Body of pancreas (tissue), 4 donors: ENCODE data around the gene CAMTA1. TPM values are rescaled to one million over a fixed set of nuclear protein-coding genes. Genes with fewer than 3 reads are reported as not detected.

Experiments
- ATAC-seq: fragments of 150-250 bp; one replicate; pipeline ENCODE4 v1.9.1; 2016
- DNase-seq, 4 donors: peaks; one replicate each; pipeline ENCODE4 v3.0.0-alpha.2; 2019
- H3K27ac ChIP-seq, 4 donors: fragments of 200-600 bp; sonication (generic); 1 replicate in 3 of 4; 2 replicates in 1 of 4; pipeline versions ENCODE4 v1.5.1 to v1.6.1; 2016 to 2019; ENCODE audit warnings: mild to moderate bottlenecking in 1 of 4, mixed read lengths in 1 of 4, moderate library complexity in 1 of 4
- H3K27me3 ChIP-seq, 2 donors: fragments of 200-600 bp; sonication (generic); one replicate each; pipeline ENCODE4 v1.6.0; 2016; ENCODE audit warnings: mild to moderate bottlenecking in 1 of 2
- H3K36me3 ChIP-seq, 2 donors: fragments of 200-600 bp; sonication (generic); replicated peaks in 1 of 2; 2 replicates each; pipeline ENCODE4 v1.5.1; 2016; ENCODE audit warnings: low read depth in 2 of 2; ENCODE audit not compliant: insufficient read depth in 1 of 2
- H3K4me1 ChIP-seq: fragments of 200-600 bp; sonication (generic); one replicate; pipeline ENCODE4 v1.6.0; 2016
- H3K4me3 ChIP-seq, 2 donors: fragments of 200-600 bp; sonication (generic); 1 replicate in 1 of 2; 2 replicates in 1 of 2; pipeline ENCODE4 v1.5.1; 2016 to 2019
- H3K9me3 ChIP-seq, 3 donors: fragments of 200-600 bp; sonication (generic); 1 replicate in 2 of 3; 2 replicates in 1 of 3; pipeline ENCODE4 v1.5.1; 2016
- CTCF ChIP-seq, 7 experiments: fragments of 450-650 bp in 4 of 7; fragments of 200-600 bp in 3 of 7; sonication (generic) in 3 of 7; IDR thresholded peaks; one replicate each; pipeline ENCODE4 v1.5.1; 2016 to 2019; ENCODE audit warnings: antibody characterized with exemption in 7 of 7
- POLR2A ChIP-seq, 3 donors: fragments of 450-650 bp; IDR thresholded peaks; one replicate each; pipeline ENCODE4 v1.6.1; 2016; ENCODE audit warnings: antibody characterized with exemption in 3 of 3, mild to moderate bottlenecking in 2 of 3
- WGBS, 2 donors: methylation state at CpG; one replicate each; pipeline ENCODE4 v1.1.5; 2017; 5-methylcytosine and 5-hydroxymethylcytosine counted together
- intact Hi-C: fragments of 100-400 bp; cut with DNase I; formaldehyde crosslinking; loops from one replicate; pipeline ENCODE4 v1.15.1; 2023
- total RNA-seq, 2 donors: library from RNA; depleted of rRNA; stranded (reverse); fragments of >200 nt; gene quantifications; one replicate each; pipeline ENCODE4 v1.1.0, GENCODE V29; 2016

Gene CAMTA1
- total RNA-seq, 2 donors from 2014 or later, result 36.3 to 59.7 TPM

- Histone ChIP-seq H3K27ac (no peak overlapping the region), H3K4me3 (no peak overlapping the region), H3K9me3 (no peaks in the 10 kb centered on the region), H3K36me3 (no peaks in the 10 kb centered on the region), H3K4me1 (peaks cover 13% of the 10 kb centered on the region), H3K27me3 (no peaks in the 10 kb centered on the region)
- intact Hi-C loops, result no loop called here
- 29 to 32% methylated on average over 7 of the region's 7 CpGs for WGBS, 2 donors
- DNase-seq, result no peak
- no peak for TF ChIP-seq POLR2A (IDR thresholded peaks at IDR 0.05)
- no peak for TF ChIP-seq CTCF (IDR thresholded peaks at IDR 0.05)
- no peak for ATAC-seq
Measured at GRCh38 chr1:6906783-6907182, 121.5 kb downstream of the CAMTA1 start.

GRCh38 chr1:6907201-6907600, 121.9 kb downstream of the CAMTA1 start:
- H3K27ac ChIP-seq, result no peak overlapping the region
- H3K4me1 ChIP-seq, result peaks cover 13% of the 10 kb centered on the region
- no peaks in the 10 kb centered on the region for H3K36me3 ChIP-seq
- 37 to 49% methylated on average over 3 to 12 of the region's 12 CpGs for WGBS, 2 donors
- ATAC-seq (no peak), DNase-seq (no peak)
- intact Hi-C loops, result no loop called here
- H3K4me3 ChIP-seq, result no peak overlapping the region
- TF ChIP-seq CTCF (IDR thresholded peaks at IDR 0.05) (no peak), POLR2A (IDR thresholded peaks at IDR 0.05) (no peak)
- H3K27me3 ChIP-seq, result no peaks in the 10 kb centered on the region
- no peaks in the 10 kb centered on the region for H3K9me3 ChIP-seq

DNA sequence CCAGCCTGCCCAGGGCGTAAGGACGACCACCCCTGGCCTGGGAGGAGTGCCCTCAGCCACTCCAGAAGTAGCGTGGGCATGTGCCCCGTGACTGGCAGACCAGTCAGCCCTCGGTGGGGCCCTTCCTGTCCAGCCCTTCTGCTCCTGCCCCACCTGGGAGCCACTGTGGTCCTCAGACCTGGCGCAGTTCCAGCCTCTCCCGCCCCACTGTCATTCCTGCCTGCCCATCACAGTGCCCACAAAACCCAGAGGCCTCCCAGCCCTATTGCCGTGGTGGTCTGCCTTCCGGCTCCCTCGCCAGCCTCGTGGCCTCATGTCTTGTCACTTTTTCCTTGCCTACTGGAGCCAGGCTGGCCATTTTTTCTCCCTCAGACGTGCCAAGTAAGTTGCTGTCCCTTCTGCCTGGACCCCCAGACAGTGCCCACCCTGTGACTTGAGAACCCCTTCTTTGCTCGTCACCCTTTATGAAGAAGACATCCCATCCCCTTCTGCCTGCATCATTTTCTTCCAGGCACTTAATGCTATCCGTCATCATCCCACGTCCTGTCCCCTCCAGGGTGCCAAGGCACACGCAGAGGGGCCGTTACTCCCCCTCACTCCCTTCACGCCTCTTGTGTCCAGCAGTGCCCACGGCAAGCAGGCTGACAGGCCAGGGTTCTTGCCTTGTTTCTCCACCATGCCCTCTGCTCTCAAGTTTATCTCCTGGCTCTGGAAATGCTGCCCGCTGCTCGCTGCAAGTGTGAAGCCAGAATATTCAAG, 122.6 kb downstream of the CAMTA1 start:
- DNase-seq (no peak), ATAC-seq (no peak)
- H3K36me3 ChIP-seq, result no peaks in the 10 kb centered on the region
- H3K9me3 ChIP-seq, result no peaks in the 10 kb centered on the region
- no peak overlapping the region for H3K4me3 ChIP-seq
- peaks cover 13% of the 10 kb centered on the region for H3K4me1 ChIP-seq
- intact Hi-C loops, result no loop called here
- no peaks in the 10 kb centered on the region for H3K27me3 ChIP-seq
- TF ChIP-seq CTCF (IDR thresholded peaks at IDR 0.05) (no peak), POLR2A (IDR thresholded peaks at IDR 0.05) (no peak)
- no peak overlapping the region for H3K27ac ChIP-seq
- 80 to 82% methylated on average over 16 to 18 of the region's 21 CpGs for WGBS, 2 donors

GRCh38 chr1:6909401-6909800, 124.1 kb downstream of the CAMTA1 start:
- no peaks in the 10 kb centered on the region for H3K9me3 ChIP-seq
- H3K36me3 ChIP-seq, result no peaks in the 10 kb centered on the region
- no peaks in the 10 kb centered on the region for H3K27me3 ChIP-seq

More at GRCh38 chr1:6909401-6909800, 124.1 kb downstream of the CAMTA1 start:
- H3K4me3 ChIP-seq, result no peak overlapping the region
- TF ChIP-seq POLR2A (IDR thresholded peaks at IDR 0.05) (no peak), CTCF (IDR thresholded peaks at IDR 0.05) (no peak)
- H3K4me1 ChIP-seq, result peaks cover 13% of the 10 kb centered on the region
- no peak for ATAC-seq
- intact Hi-C loops, result no loop called here
- H3K27ac ChIP-seq, result no peak overlapping the region
- DNase-seq, result no peak
- WGBS, 2 donors, result 89 to 92% methylated on average over 4 to 5 of the region's 5 CpGs
